Spleen (tissue), 11 donors: ENCODE data around the gene PLAU. TPM values are rescaled to one million over a fixed set of nuclear protein-coding genes. Genes with fewer than 3 reads are reported as not detected.

Experiments used
- DNase-seq: peaks from one replicate; pipeline ENCODE4 v3.0.0-alpha.2; 2020
- H3K27ac ChIP-seq, 8 donors: fragments of 200-600 bp; sonication (generic) in 7 of 8; 1 replicate in 4 of 8; 2 replicates in 4 of 8; pipeline versions ENCODE4 v1.5.0 to v1.8.0; 2016 to 2021; ENCODE audit warnings: inconsistent platforms in 4 of 8, mild to moderate bottlenecking in 4 of 8, moderate library complexity in 1 of 8
- H3K27me3 ChIP-seq, 7 donors: fragments of 200-600 bp; sonication (generic) in 6 of 7; replicated peaks in 1 of 7; 1 replicate in 4 of 7; 2 replicates in 3 of 7; pipeline versions ENCODE4 v1.5.0 to v1.8.0; 2016 to 2021; ENCODE audit warnings: inconsistent platforms in 3 of 7, mild to moderate bottlenecking in 1 of 7
- H3K36me3 ChIP-seq, 6 donors: fragments of 200-600 bp; sonication (generic) in 5 of 6; 1 replicate in 4 of 6; 2 replicates in 2 of 6; pipeline versions ENCODE4 v1.5.0 to v1.8.0; 2016 to 2021; ENCODE audit warnings: inconsistent platforms in 2 of 6
- H3K4me1 ChIP-seq, 6 donors: fragments of 200-600 bp; sonication (generic) in 5 of 6; 1 replicate in 3 of 6; 2 replicates in 3 of 6; pipeline versions ENCODE4 v1.5.0 to v1.8.0; 2016 to 2021; ENCODE audit warnings: inconsistent platforms in 3 of 6
- H3K4me3 ChIP-seq, 8 donors: fragments of 200-600 bp; sonication (generic) in 7 of 8; 1 replicate in 4 of 8; 2 replicates in 4 of 8; pipeline versions ENCODE4 v1.5.0 to v1.8.0; 2016 to 2021; ENCODE audit warnings: inconsistent platforms in 4 of 8, mild to moderate bottlenecking in 4 of 8, moderate library complexity in 2 of 8
- H3K9me3 ChIP-seq, 8 donors: fragments of 200-600 bp; sonication (generic) in 7 of 8; 1 replicate in 4 of 8; 2 replicates in 4 of 8; pipeline versions ENCODE4 v1.5.0 to v1.8.0; 2016 to 2021; ENCODE audit warnings: inconsistent platforms in 4 of 8
- CTCF ChIP-seq, 11 experiments: fragments of 200-600 bp in 7 of 11; fragments of 450-650 bp in 4 of 11; sonication (generic) in 4 of 11; IDR thresholded peaks in 8 of 11; conservative IDR thresholded peaks in 3 of 11; 1 replicate in 7 of 11; 2 replicates in 4 of 11; pipeline versions ENCODE4 v1.4.0 to v1.8.0; 2016 to 2021; ENCODE audit warnings: antibody characterized with exemption in 11 of 11, inconsistent platforms in 4 of 11, mild to moderate bottlenecking in 1 of 11
- POLR2A ChIP-seq, 3 donors: fragments of 450-650 bp; IDR thresholded peaks; one replicate each; pipeline ENCODE4 v1.5.1; 2017; ENCODE audit warnings: antibody characterized with exemption in 3 of 3, mild to moderate bottlenecking in 1 of 3
- POLR2AphosphoS5 ChIP-seq, 3 donors: sonication (generic); formaldehyde crosslinking; IDR thresholded peaks; one replicate each; pipeline ENCODE4 v1.5.1; 2017; ENCODE audit warnings: antibody characterized with exemption in 3 of 3
- WGBS, 5 donors: extraction: QIAGEN DNeasy Blood & Tissue Kit in 3 of 5; methylation state at CpG; one replicate each; pipeline versions ENCODE4 v1.1.5 to v1.1.7; 2013 to 2018; 5-methylcytosine and 5-hydroxymethylcytosine counted together
- intact Hi-C: fragments of 100-400 bp; cut with DNase I; formaldehyde crosslinking; loops from one replicate; pipeline ENCODE4 v1.15.0; 2023; ENCODE audit warnings: low total_unique reads
- polyA plus RNA-seq, 3 donors: library from polyadenylated mRNA; stranded (reverse); fragments of 200-250 nt; gene quantifications; one replicate each; pipeline ENCODE4 v1.2.1, GENCODE V29; 2013
- total RNA-seq, 7 donors: library from RNA; depleted of rRNA in 3 of 7; stranded (reverse); fragments of >200 nt in 3 of 7; fragmentation: NEBNext Ultra II Directional in 4 of 7; extraction: Animal tissue kit (Norgen Biotek cat#: 25700) in 4 of 7; gene quantifications; one replicate each; pipeline versions ENCODE4 v1.1.0 to v1.2.1, GENCODE V29; 2016 to 2021
- donor health status: healthy with polysubstance abuse.
- donor health status: DM: no; HTN: no; CAD: no; lungs with moderate emphysema.
- donor health status: DM: no; HTN: no; CAD: no.
- donor health status: Bipolar disorder and iron deficiency.
- donor health status: healthy.
- donor health status: DM: no; HTN: no; CAD: no.
- donor health status: DM: yes; HTN: yes; CAD: no.

The PLAU gene
- total and polyA plus RNA-seq, 10 donors, result 9.6 to 95.0 (median 30.3) TPM

DNA sequence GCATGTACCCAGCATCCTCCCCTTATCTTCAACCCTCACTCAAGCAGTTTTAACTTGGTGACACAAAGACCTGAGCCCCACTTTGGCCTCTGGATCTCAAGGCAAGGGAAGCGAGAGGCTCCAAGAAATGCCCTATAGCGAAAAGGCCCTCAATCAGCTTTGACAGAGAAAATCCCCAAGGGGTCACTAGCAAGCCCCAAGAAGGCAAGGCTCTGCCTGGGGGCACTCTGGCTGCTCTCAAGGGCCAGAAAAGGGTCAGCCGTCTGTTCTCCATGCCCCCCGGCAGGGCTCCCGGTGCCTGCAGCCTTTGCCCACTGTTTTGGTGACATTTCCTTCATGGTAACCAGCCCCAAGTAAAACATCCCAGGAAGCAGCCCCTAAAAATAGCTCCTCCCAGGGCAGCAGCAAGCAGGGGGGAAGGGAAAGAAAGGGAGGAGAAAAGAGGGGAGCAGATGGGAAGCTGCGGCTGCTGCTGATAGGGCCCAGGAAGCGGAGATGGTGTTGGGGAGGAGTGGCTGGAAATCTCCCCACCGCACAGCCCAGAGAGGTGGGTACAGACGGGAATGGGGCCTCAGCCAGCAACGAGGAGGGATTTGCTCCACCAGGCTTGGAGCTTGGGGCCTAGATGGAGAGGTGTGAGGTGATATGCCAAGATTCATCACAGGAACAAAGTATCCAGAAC lies 43.7 kb upstream of the PLAU start:
- Histone ChIP-seq H3K4me3 (peak overlapping the region in 1 of 8 donors; percentile 66), H3K27me3 (no peaks in the 10 kb centered on the region), H3K4me1 (peaks cover 38 to 100% (median 68%) of the 10 kb centered on the region in 6 donors), H3K9me3 (no peaks in the 10 kb centered on the region), H3K27ac (peak overlapping the region; percentile 82 to 95 (median 92)), H3K36me3 (peaks cover 0 to 68% (median 15%) of the 10 kb centered on the region in 6 donors)
- TF ChIP-seq CTCF (IDR thresholded peaks at IDR 0.05 in 8 of 11, conservative IDR thresholded peaks at IDR 0.05 in 3 of 11), result no peak
- TF ChIP-seq POLR2AphosphoS5 (IDR thresholded peaks at IDR 0.05), result no peak
- TF ChIP-seq POLR2A (IDR thresholded peaks at IDR 0.05), result no peak
- intact Hi-C loops, result no loop called here
- WGBS, 5 donors, result 47 to 69% (median 56%) methylated on average over 10 of the region's 10 CpGs
- no peak for DNase-seq

DNA sequence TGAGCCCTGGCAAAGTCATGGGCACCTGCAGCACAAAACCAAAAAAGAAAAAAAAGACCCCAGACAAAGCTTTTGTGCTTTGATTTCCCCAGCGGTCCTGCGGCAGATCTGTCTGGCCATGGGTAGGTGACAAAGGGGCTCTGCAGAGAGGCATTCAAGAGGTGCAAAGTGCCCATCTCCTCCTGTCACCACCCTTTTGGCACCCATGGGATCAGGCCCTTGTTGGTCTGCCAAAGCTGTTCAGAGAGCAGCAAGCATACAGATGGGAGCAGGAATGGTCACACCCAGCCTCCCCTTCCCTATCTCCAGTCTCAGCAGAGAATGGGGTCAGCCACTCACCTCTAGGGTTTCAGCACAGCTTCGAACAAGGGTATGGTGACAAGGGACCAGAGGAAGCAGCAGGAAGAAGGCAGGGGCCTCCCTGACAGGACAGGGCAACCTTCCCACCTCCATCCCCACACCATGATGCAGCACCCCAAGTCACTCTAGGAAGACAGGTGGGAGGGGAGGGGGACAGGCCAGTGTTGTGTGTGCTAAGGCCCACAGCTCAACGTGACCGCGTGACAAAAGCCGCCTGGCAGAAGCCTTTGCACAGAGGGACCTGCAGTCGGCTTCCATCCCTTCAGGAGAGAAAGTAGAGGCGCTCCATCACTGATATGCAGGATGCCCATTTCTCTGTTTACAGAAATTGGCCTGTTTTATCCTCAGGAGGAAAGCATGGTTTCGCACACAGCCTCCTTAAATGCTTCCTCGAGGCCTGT lies 42.9 kb upstream of the PLAU start:
- 77 to 92% (median 81%) methylated on average over 11 of the region's 11 CpGs for WGBS, 5 donors
- intact Hi-C loops, result no loop called here
- peaks cover 0 to 74% (median 15%) of the 10 kb centered on the region in 6 donors for H3K36me3 ChIP-seq
- H3K4me1 ChIP-seq, result peaks cover 41 to 100% (median 70%) of the 10 kb centered on the region in 6 donors
- H3K27me3 ChIP-seq, result no peaks in the 10 kb centered on the region
- no peak overlapping the region for H3K4me3 ChIP-seq
- no peaks in the 10 kb centered on the region for H3K9me3 ChIP-seq
- no peak for DNase-seq
- peak overlapping the region; percentile 82 to 95 (median 92) for H3K27ac ChIP-seq
- TF ChIP-seq POLR2A (IDR thresholded peaks at IDR 0.05) (no peak), POLR2AphosphoS5 (IDR thresholded peaks at IDR 0.05) (no peak), CTCF (IDR thresholded peaks at IDR 0.05 in 8 of 11, conservative IDR thresholded peaks at IDR 0.05 in 3 of 11) (no peak)

DNA sequence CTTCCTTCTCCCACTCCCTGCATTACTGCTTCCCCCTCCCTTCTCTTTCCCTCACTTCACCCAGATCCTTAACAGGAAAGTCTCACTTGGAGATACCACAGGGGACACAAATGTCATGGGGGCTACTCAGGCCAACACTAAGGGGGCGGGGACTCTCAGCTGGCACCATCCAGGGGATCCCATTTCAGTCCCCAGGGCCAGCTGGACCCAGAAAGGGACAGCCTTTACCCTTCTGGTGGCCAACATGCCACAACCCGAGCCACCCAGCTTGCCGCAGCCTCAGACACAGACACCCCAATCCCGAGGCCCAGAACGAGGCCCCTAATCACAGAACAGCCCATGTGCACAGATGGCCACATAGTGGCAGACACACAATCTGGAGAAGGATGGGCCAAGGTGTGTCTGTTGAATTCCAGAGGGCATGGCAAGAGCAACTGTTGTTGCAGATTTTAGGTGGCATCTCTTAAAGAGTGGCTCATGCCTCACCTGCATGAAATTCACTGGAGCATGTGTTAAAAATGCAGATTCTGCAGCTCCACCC lies 42.2 kb upstream of the PLAU start:
- intact Hi-C loops, result no loop called here
- TF ChIP-seq POLR2AphosphoS5 (IDR thresholded peaks at IDR 0.05), result no peak
- TF ChIP-seq CTCF (IDR thresholded peaks at IDR 0.05 in 8 of 11, conservative IDR thresholded peaks at IDR 0.05 in 3 of 11), result no peak
- no peak for TF ChIP-seq POLR2A (IDR thresholded peaks at IDR 0.05)
- WGBS, 5 donors, result 87 to 99% (median 95%) methylated on average over 5 of the region's 5 CpGs
- Histone ChIP-seq H3K4me1 (peaks cover 40 to 98% (median 70%) of the 10 kb centered on the region in 6 donors), H3K36me3 (peaks cover 0 to 67% (median 15%) of the 10 kb centered on the region in 6 donors), H3K9me3 (no peaks in the 10 kb centered on the region), H3K4me3 (no peak overlapping the region), H3K27me3 (no peaks in the 10 kb centered on the region), H3K27ac (peak overlapping the region in 7 of 8 donors; percentile 46 to 95 (median 92))
- DNase-seq, result no peak
